Left lobe of liver (tissue), 2 donors: ENCODE measurements around the gene BCOR. TPM values are rescaled to one million over a fixed set of nuclear protein-coding genes. Genes with fewer than 3 reads are reported as not detected.

Experiments used
- ATAC-seq: fragments of 200-7000 bp; cut with Tn5 transposase; one replicate; pipeline ENCODE4 v1.9.1; 2020; ENCODE audit warnings: mild to moderate bottlenecking, moderate library complexity
- DNase-seq: peaks from one replicate; pipeline ENCODE4 v3.0.0-alpha.2; 2020; ENCODE audit warnings: low spot score
- total RNA-seq: library from RNA; stranded (reverse); gene quantifications from one replicate; pipeline ENCODE4 v1.2.1, GENCODE V29; 2021
- donor health status: DM: no; HTN: no; CAD: no; lungs with moderate emphysema.
- donor health status: DM: no; HTN: yes; CAD: no.

The BCOR gene
- total RNA-seq = 10.5 TPM

GRCh38 chrX:40097504-40098263 lies at the start of gene BCOR:
Gene BCOR (minus strand): TSS chrX:40097958. CDS start chrX:40077929, 20,029 bp downstream.
- ATAC-seq (peak; percentile 65), DNase-seq (peak; percentile 79)

GRCh38 chrX:40147126-40147952 lies 49.6 kb upstream of the BCOR start:
- no peak for ATAC-seq
- DNase-seq = no peak

DNA sequence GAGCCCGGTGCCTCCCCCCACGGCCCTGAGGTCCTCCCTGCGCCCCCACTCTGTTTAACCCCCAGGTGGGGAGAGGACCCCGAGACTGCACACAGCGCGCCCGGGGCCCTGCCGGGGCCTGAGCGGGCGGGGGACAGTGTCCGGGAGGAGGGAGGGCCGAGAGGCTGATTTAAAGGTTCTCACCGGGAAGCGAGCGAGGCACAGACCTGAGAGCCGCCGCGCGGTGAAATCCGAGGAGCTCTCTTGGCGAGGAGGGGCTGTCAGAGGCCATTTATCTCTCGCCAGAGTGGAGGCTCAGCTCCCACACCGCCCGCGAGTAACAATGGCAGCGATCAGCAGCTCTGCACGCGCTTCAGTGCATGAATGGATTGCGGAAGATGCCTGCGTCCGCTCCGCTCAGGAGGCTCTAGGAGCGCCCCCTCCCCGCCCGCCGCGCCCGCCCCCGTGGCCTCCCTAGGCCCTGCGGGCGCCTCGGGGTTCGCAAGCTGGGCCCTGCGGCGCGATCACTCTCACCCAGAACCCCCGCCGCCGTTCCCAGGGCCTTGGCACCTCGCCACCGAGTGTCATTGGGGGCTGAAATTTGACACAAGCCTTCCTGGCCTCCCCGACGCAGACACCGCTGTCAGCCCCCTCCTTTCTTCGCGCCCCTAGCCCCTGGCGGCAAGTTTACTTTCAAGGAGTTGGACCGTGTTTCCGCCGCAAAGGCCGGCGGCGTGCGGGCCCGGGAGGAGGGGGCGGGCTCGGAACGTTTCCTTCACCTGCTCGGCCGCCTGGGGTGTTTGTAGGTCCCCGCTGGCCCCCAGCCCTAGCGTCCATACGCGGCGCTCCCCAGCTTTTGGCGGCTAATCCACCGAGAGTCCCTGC lies 48.7 kb upstream of the BCOR start:
- DNase-seq = no peak
- ATAC-seq = peak; percentile 71

DNA sequence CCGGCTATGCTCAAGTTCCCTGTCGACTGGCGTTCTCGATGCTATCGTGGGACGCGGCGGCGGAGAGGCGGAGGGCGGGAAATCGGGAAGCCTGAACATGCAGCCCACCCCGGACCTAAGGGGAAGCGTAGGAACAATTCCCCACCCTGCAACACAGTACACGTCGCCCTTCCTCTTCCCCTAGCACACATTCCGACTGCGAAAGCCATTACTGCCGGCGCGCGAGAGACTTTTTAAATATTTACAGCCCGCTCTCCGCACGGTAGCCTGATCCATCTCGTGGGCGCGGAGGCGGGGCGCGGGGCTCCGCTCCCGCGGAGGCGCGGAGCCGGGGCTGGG lies 48.1 kb upstream of the BCOR start:
- no peak for DNase-seq
- ATAC-seq = peak; percentile 53

- DNase-seq (no peak), ATAC-seq (peak; percentile 4)
Observed at GRCh38 chrX:40145001-40145922, 47.5 kb upstream of the BCOR start.

DNA sequence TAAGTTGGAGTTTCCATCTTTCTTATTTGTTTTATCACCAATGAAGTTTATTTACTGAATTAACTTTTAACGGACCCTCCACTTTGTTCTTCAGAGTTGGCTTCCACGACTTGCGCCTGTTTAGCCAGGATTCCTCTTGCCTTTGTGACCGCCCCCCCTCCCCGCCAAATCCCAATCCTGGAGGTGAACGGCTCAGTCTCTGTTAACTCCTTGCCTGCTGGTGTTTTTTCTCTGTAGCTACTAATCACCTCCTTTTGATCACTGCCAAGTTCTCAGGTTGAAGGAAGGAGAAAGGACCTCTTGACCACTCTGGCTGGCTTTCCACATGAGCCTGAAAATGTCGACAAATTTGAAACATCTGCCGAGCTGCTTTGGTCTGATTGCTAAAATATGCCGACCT lies 46.8 kb upstream of the BCOR start:
- no peak for ATAC-seq
- no peak for DNase-seq

DNA sequence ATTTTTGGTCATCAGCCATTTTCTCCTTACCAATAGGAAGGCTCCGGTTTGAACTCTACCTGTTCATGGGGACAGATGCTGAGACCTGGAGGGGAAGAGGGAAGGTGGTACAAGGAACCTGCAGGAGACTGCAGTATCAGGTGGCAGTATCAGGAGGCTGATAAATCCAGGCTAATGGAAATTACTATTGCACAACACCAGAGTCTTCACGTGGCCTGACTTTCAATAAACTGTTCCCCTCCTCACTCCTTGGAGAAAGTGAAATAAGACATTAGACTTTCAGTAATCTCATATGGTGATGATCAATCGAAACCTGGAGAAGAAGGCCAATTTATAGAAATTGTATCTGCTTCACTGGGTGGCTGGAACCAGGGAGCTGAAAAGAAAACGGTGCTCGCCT lies 46.2 kb upstream of the BCOR start:
- ATAC-seq (no peak), DNase-seq (no peak)

DNA sequence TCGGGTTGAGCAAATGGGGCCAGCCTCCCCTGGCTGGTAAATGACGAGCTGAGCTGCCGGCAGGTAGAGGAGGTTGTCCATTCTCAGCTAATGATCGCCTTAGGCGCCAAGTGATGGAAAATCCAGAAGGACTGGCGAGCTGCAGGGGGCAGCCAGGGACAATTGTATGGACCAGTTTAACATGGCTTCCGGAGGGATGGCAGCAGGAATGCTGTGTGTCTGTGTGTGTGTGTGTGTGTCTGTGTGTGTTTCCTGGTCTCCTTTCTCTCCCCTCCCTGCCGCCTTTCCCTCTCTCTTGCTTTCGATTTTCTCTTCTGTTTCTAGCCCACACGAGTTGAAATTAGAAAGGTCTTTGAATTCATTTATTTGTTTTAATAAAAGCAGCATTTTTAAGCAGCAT lies 45.2 kb upstream of the BCOR start:
- ATAC-seq = no peak
- DNase-seq = no peak

DNA sequence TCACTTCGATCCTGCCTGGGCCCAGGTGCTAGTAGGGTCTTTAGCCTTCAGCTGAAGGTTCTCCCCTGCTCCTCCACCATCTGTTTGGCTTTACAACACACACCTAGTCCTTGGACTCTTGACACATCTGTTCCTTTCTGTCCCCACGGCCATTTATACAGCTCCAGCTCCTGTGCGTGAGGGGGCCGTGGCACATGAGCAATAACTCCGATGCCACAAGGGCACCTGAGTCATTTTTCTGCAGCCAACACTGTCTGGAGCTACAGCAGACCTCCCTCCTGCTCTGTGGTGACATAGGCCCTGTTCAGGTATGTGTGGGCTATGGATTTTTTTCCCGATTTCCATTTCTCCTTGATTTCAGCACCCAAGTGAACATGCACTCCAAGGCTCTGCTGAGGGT lies 44.7 kb upstream of the BCOR start:
- DNase-seq (no peak), ATAC-seq (no peak)

- DNase-seq (peak; percentile 68), ATAC-seq (peak; percentile 83)
Observed at GRCh38 chrX:40140706-40141499, 43.1 kb upstream of the BCOR start.

GRCh38 chrX:40132751-40133150 lies 35.0 kb upstream of the BCOR start:
- peak; percentile 79 for DNase-seq

GRCh38 chrX:40131654-40132337 lies 34.0 kb upstream of the BCOR start:
- DNase-seq (no peak), ATAC-seq (no peak)

More at GRCh38 chrX:40132751-40133150, 35.0 kb upstream of the BCOR start:
- ATAC-seq = peak; percentile 97

DNA sequence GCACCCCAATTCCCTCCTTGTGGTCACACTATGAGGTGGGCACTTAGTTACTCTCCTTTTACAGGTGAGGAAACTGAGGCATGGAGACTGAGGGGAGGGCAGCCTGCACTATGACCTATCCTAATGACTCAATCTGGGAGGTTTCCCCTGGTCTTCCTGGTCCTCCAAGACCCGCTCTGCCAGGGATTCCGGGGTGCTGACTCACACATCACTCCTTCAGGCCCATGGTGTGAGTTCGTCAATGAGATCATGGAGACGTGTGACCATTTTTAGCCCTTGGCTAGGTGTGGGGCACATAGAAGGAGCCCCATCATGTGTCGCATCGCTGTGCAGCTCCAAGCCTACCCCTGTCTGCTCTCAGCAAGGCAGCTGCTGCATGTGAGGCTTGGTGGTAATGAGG lies 32.4 kb upstream of the BCOR start:
- no peak for DNase-seq
- ATAC-seq = no peak

GRCh38 chrX:40127052-40127451 lies 29.3 kb upstream of the BCOR start:
- ATAC-seq (no peak), DNase-seq (no peak)

DNA sequence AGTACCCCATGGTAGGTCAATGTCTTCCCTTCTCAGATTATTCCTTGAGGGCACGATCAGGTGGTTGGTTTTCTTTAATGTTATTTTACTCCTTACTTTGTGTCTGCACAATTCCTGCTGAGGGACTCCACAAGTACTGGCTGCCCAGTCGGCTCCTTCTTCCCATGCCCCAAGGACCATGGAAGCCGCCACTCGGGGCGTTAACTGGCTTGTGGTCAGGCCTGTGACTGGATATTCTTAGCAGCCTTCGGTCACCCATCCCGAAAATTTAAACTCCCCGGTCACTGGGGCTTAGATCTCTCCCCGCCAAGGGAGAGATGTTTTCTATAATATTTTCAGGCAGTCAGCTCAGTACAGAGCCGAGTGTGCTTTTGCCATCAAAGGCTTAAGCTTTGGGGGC lies 24.7 kb upstream of the BCOR start:
- DNase-seq (no peak), ATAC-seq (no peak)

DNA sequence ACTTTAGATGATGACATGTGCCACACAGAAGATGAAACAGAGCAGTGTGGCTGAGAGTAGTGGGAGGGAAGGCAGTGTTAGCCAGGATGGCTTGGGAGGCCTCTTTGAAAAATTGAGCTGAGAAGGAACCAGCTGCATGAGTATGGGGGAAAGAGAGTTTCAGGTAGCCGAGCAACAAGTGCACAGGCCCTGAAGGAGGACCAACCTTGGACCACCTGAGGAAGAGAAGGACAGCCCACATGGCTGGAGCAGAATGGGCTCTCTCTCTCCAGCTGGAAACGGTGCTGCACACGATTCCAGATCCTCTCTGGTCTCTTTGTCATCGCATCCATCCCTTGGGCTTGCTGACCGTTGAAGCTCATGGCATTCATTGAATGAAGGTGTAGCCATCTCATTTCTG lies 23.9 kb upstream of the BCOR start:
- DNase-seq (no peak), ATAC-seq (no peak)

DNA sequence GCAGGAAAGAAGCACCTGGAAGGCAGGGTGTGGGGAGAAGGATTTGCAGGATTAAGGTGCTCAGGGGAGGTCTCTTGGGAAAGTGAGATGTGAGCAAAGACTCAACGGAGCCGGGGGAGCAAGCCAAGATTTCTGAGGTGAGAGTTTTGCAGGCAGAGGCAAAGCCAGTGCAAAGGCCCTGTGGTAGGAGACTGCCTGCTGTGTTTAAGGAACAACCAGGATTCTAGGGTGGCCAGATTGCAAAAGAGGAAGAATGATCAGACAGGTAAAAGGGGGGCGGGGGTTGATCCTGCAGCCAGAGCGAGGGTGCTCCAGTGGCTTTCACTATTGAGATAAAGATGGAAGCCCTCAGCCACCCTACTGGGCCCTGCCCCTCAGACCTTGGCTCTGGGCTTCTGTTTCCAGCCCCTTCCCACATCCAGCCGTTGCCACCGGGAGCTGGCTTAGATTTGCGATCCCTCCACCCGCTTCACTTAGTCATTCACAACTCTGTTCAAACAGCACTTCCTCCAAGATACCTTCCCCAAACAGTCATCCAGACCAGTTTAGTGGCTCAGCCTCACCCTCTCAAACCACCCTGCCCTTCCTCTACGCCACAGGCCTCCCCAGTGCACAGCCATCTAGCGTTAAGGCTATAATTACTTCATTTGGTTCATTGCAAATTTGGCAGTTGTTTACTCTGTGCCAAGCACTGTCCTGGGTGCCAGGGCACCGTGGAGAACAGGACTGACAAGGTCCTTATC lies 23.3 kb upstream of the BCOR start:
- ATAC-seq = no peak
- DNase-seq = no peak

GRCh38 chrX:40117715-40118285 lies 20.0 kb upstream of the BCOR start:
- ATAC-seq (no peak), DNase-seq (no peak)
